ENCODE measurements around the gene GALR3.

Gene GALR3

DNA sequence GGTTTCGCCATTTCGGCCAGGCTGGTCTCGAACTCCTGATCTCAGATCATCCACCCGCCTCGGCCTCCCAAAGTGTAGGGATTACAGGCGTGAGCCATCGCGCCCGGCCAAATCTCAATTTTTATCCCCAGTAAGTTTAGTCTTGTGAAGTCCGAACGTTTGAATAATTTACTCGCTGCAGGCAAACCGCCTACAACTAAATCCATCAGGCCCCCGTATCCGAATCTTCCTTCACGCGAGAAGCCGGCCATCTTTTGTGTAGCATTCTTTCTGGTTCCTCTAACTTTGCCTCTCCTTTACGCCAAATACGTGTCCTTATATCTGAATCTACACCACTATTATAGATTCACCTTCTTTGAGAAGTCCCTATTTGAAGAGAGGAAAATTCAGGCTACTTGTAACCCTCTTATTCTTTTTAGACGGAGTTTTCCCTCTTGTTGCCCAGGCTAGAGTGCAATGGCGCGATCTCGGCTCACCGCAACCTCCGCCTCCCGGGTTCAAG, 25.5 kb downstream of the GALR3 start:
- no peak for DNase-seq (ENCODE audit: low read depth)
- TF ChIP-seq, protein P1, sequence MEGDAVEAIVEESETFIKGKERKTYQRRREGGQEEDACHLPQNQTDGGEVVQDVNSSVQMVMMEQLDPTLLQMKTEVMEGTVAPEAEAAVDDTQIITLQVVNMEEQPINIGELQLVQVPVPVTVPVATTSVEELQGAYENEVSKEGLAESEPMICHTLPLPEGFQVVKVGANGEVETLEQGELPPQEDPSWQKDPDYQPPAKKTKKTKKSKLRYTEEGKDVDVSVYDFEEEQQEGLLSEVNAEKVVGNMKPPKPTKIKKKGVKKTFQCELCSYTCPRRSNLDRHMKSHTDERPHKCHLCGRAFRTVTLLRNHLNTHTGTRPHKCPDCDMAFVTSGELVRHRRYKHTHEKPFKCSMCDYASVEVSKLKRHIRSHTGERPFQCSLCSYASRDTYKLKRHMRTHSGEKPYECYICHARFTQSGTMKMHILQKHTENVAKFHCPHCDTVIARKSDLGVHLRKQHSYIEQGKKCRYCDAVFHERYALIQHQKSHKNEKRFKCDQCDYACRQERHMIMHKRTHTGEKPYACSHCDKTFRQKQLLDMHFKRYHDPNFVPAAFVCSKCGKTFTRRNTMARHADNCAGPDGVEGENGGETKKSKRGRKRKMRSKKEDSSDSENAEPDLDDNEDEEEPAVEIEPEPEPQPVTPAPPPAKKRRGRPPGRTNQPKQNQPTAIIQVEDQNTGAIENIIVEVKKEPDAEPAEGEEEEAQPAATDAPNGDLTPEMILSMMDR (IDR thresholded peaks at IDR 0.05; ENCODE audit: control insufficient read depth, insufficient read depth, low read depth, low read length, missing control alignments), result no peak
- H3K4me3 ChIP-seq (ENCODE audit: control insufficient read depth, low read depth, low read length), result peak overlapping the region; percentile 70

DNA sequence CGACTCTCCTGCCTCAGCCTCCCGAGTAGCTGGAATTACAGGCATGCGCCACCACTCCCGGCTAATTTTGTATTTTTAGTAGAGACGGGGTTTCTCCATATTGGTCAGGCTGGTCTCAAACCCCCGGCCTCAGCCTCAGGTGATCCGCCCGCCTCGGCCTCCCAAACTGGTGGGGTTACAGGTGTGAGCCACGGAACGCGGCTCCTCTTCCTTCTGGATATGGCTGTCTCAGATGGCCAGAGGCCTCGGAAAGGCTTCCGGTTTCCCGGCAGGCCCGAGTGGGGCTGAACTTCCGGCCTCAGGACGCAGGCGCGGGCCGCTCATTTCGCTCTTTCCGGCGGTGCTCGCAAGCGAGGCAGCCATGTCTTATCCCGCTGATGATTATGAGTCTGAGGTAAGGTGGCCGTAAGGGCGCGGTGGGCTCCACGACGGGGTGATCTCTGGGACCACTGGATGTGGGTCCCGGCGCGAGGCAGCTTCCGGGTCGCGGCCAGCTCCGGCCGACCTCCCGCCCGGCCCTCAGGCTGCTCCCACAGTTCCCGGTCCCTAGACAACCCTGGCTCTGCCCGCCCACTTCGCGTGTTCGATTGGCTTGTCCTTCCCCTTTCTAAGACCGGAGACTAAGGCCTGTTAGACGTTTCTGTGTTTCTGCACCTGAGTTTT, 26.0 kb downstream of the GALR3 start, which contains the start of gene EIF3L:
TSS of gene EIF3L (plus strand) at position 331 of the 663 bp plus-strand sequence. CDS start at position 362, 31 bp downstream.
- peak within 1 kb of the TSS; percentile 70 for H3K4me3 ChIP-seq (ENCODE audit: control insufficient read depth, low read depth, low read length)
- TF ChIP-seq, protein P1 (IDR thresholded peaks at IDR 0.05; ENCODE audit: control insufficient read depth, insufficient read depth, low read depth, low read length, missing control alignments), result no peak
- DNase-seq (ENCODE audit: low read depth), result peak; percentile 46

DNA sequence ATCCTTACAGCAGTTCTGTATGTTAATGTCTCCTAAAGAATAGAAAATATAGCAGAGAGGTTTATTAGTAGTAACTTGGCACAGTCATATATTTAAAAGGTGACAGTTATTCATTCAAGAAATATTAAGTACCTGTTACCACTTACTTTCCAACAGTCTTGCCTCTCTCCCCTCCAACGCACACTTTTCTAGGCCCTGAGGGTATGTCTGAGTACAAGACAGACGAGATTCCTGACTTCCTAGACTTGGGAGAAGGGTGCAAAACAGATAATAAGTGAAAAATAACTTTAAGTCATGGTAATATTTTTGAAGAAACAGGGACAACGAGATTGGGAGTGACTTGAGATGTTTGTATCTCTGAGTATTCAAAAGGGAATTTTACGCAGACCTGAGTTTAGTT, 27.6 kb downstream of the GALR3 start:
- TF ChIP-seq, protein P1 (IDR thresholded peaks at IDR 0.05; ENCODE audit: control insufficient read depth, insufficient read depth, low read depth, low read length, missing control alignments), result no peak
- no peak overlapping the region for H3K4me3 ChIP-seq (ENCODE audit: control insufficient read depth, low read depth, low read length)
- DNase-seq (ENCODE audit: low read depth), result no peak

DNA sequence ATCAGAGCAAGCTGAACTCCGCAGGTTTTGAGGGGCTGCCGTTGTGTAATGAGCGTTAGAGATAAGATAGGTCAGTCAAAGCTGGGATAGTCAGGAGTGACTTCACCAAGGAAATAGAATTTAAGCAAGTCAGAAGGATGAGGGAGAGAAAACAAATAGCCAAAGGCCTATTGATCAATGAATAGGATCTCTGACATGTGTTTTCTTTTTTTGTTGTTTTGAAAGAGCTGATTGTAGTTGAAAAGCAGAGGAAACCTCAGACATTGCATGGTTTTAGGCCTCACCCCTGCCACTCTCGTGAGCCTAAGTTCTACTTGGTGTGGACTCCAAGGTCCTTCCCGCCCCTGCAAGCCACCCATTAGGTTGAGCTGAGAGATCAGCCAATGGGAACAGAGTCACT, 29.2 kb downstream of the GALR3 start:
- no peak overlapping the region for H3K4me3 ChIP-seq (ENCODE audit: control insufficient read depth, low read depth, low read length)

DNA sequence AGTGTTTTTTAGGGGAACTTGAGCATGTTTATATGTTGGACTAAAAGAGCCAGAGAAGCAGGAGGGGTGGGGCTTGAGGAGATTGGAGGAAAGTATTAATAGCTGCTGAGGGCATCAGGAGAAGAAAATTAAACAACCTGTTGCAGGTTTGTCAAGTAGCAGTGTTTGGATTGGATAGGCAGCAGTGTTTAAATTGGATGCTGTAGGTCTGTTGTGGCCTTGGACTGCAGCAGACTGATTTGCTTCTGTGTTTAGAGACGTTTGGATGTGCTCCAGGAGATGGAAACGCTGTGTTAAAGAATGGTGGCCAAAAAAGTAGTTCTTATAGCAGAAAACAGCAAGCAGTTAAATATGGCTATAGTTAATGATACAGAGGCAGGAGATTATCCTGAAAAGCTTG, 31.8 kb downstream of the GALR3 start:
- no peak for DNase-seq (ENCODE audit: low read depth)
- no peak overlapping the region for H3K4me3 ChIP-seq (ENCODE audit: control insufficient read depth, low read depth, low read length)
- TF ChIP-seq, protein P1 (IDR thresholded peaks at IDR 0.05; ENCODE audit: control insufficient read depth, insufficient read depth, low read depth, low read length, missing control alignments), result no peak

More for the DNA sequence above, 29.2 kb downstream of the GALR3 start:
- TF ChIP-seq, protein P1 (IDR thresholded peaks at IDR 0.05; ENCODE audit: control insufficient read depth, insufficient read depth, low read depth, low read length, missing control alignments), result no peak
- DNase-seq (ENCODE audit: low read depth), result no peak

DNA sequence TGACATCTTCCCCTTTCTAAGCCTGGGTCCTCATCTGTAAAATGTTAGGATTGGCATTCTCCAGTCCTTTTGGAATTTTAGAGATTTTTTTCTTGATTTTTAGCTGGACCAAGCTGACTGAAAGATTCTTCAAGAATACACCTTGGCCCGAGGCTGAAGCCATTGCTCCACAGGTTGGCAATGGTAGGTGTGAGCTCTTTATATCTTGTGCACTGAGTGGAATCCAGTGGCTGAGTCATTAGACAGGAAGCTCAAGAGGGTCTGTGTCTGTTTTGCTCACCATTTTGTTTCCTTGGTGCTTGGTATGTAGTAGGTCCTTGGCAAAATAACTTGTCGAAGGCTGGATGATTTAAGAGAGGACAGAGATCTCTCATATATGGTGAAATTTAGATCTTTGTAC, 32.3 kb downstream of the GALR3 start:
- no peak overlapping the region for H3K4me3 ChIP-seq (ENCODE audit: control insufficient read depth, low read depth, low read length)
- DNase-seq (ENCODE audit: low read depth), result no peak
- TF ChIP-seq, protein P1 (IDR thresholded peaks at IDR 0.05; ENCODE audit: control insufficient read depth, insufficient read depth, low read depth, low read length, missing control alignments), result no peak
